ENCODE data around the gene SLC13A4.
A peak's percentile ranks its signal among the peaks of the same experiment; 100 is the strongest.

SLC13A4 gene

GRCh38 chr7:135653340-135654080 is 74.5 kb downstream of the SLC13A4 start (continued):
- peak; percentile 94 for TF ChIP-seq ZNF518A (tag by site-specific recombination; conservative IDR thresholded peaks at IDR 0.05; ENCODE audit: low read depth)
- TF ChIP-seq ZBTB11 (tag by site-specific recombination; conservative IDR thresholded peaks at IDR 0.05; ENCODE audit: low read depth) = peak; percentile 85
- TF ChIP-seq ZNF629 (tag by site-specific recombination; IDR thresholded peaks at IDR 0.05) = peak; percentile 74
- TF ChIP-seq ZEB2 (tag by site-specific recombination; IDR thresholded peaks at IDR 0.05) = peak; percentile 60; the same call in 1 of the 2 replicates
- peak; percentile 79; the same call in 1 of the 2 replicates for TF ChIP-seq RBAK (tag by site-specific recombination; IDR thresholded peaks at IDR 0.05)
- TF ChIP-seq ZNF223 (tag by site-specific recombination; IDR thresholded peaks at IDR 0.05) = peak; percentile 76; the same call in 1 of the 2 replicates
- peak; percentile 51; the same call in 1 of the 2 replicates for TF ChIP-seq ZNF121 (tag by site-specific recombination; IDR thresholded peaks at IDR 0.05)
- peak; percentile 43; the same call in 1 of the 2 replicates for TF ChIP-seq GFI1B (tag by site-specific recombination; IDR thresholded peaks at IDR 0.05)
- peak; percentile 93 for TF ChIP-seq ZFP37 (tag by site-specific recombination; IDR thresholded peaks at IDR 0.05)
- TF ChIP-seq ZNF138 (tag by site-specific recombination; IDR thresholded peaks at IDR 0.05; ENCODE audit: borderline replicate concordance) = peak; percentile 90; the same call in 1 of the 2 replicates
- TF ChIP-seq ZBTB21 (tag by site-specific recombination; IDR thresholded peaks at IDR 0.05) = peak; percentile 51; the same call in 1 of the 2 replicates
- no peak for TF ChIP-seq GLIS2 (tag by site-specific recombination; IDR thresholded peaks at IDR 0.05)
- no peak for TF ChIP-seq ZNF2 (tag by site-specific recombination; IDR thresholded peaks at IDR 0.05)
- peak; percentile 88 for TF ChIP-seq ZNF558 (tag by site-specific recombination; IDR thresholded peaks at IDR 0.05)
- TF ChIP-seq ZNF580 (tag by site-specific recombination; IDR thresholded peaks at IDR 0.05) = 0 out of 2 replicates have a peak, but pooled peaks have one; percentile 67
- peak; percentile 87; the same call in 1 of the 2 replicates for TF ChIP-seq ZNF560 (tag by site-specific recombination; IDR thresholded peaks at IDR 0.05; ENCODE audit: borderline replicate concordance)
- peak; percentile 99 for TF ChIP-seq ZNF394 (tag by site-specific recombination; IDR thresholded peaks at IDR 0.05; ENCODE audit: borderline replicate concordance)
- TF ChIP-seq PRDM1 (tag by site-specific recombination; IDR thresholded peaks at IDR 0.05) = no peak
- TF ChIP-seq ZNF514 (tag by site-specific recombination; IDR thresholded peaks at IDR 0.05) = 0 out of 2 replicates have a peak, but pooled peaks have one; percentile 19
- TF ChIP-seq REST (tag by site-specific recombination; IDR thresholded peaks at IDR 0.05) = peak; percentile 84
- peak; percentile 88 for TF ChIP-seq ZXDB (tag by site-specific recombination; IDR thresholded peaks at IDR 0.05)
- TF ChIP-seq ZNF555 (tag by site-specific recombination; conservative IDR thresholded peaks at IDR 0.05) = peak; percentile 95
- peak; percentile 59; the same call in 1 of the 2 replicates for TF ChIP-seq ZFP3 (tag by site-specific recombination; IDR thresholded peaks at IDR 0.05; ENCODE audit: low read depth)
- peak; percentile 94 for TF ChIP-seq ZNF354C (tag by site-specific recombination; IDR thresholded peaks at IDR 0.05; ENCODE audit: borderline replicate concordance, low read depth)
- 0 out of 2 replicates have a peak, but pooled peaks have one; percentile 37 for TF ChIP-seq ZNF791 (tag by site-specific recombination; IDR thresholded peaks at IDR 0.05)
- 0 out of 2 replicates have a peak, but pooled peaks have one; percentile 59 for TF ChIP-seq ZNF704 (tag by site-specific recombination; IDR thresholded peaks at IDR 0.05)
